Activated B cell treated with CpG ODN at 0.5 μM for 24 hours (primary cell): ENCODE results near the gene ATP10B. TPM values are rescaled to one million over a fixed set of nuclear protein-coding genes. Genes with fewer than 3 reads are reported as not detected.
"Not testable (repeated sequence)": the region's sequence is repeated elsewhere in the genome, so short reads cannot be mapped to it uniquely, and the experiment has no call there.

Experiments used
- ATAC-seq: fragments of 200-7000 bp; cut with Tn5 transposase; one replicate; pipeline ENCODE4 v1.10.0; 2021; ENCODE audit warnings: low read depth, mild to moderate bottlenecking, moderate library complexity
- CTCF ChIA-PET: fragments of 350-600 bp; sonication (Branson Sonifier 250); formaldehyde crosslinking; loops from one replicate; lab custom pipeline; 2021; ENCODE audit warnings: antibody characterized with exemption; lab: Charles Lee
- POLR2A ChIA-PET: fragments of 350-600 bp; sonication (Branson Sonifier 250); formaldehyde crosslinking; loops from one replicate; lab custom pipeline; 2021; ENCODE audit warnings: antibody characterized with exemption; lab: Charles Lee
- DNase-seq: peaks from one replicate; pipeline ENCODE4 v3.0.0; 2022
- H3K27ac Mint-ChIP-seq: one replicate; pipeline ENCODE4 v1.8.0; 2020; ENCODE audit warnings: mixed read lengths
- H3K27me3 Mint-ChIP-seq: one replicate; pipeline ENCODE4 v1.8.0; 2021; ENCODE audit warnings: mixed read lengths
- H3K36me3 Mint-ChIP-seq: one replicate; pipeline ENCODE4 v1.8.0; 2021; ENCODE audit warnings: low read depth, mixed read lengths
- H3K4me1 Mint-ChIP-seq: one replicate; pipeline ENCODE4 v1.8.0; 2021; ENCODE audit warnings: mixed read lengths
- H3K4me3 Mint-ChIP-seq: one replicate; pipeline ENCODE4 v1.8.0; 2020; ENCODE audit warnings: mild to moderate bottlenecking, mixed read lengths
- H3K9me3 Mint-ChIP-seq: one replicate; pipeline ENCODE4 v1.8.0; 2020; ENCODE audit warnings: mixed read lengths
- intact Hi-C: fragments of 100-400 bp; cut with micrococcal nuclease; formaldehyde crosslinking; loops from one replicate; pipeline ENCODE4 v1.15.1; 2024
- total RNA-seq: library from RNA; stranded (reverse); gene quantifications from 2 replicates; pipeline ENCODE4 v1.2.3, GENCODE V29; 2022
- TF ChIP-seq, protein P1 (sequence below): fragments of 200-600 bp; IDR thresholded peaks from one replicate; pipeline ENCODE4 v1.8.0; 2022; ENCODE audit warnings: antibody characterized with exemption, mild to moderate bottlenecking

Gene ATP10B
- total RNA-seq, 1 donor from 2014 or later, result not detected

- CTCF ChIA-PET, result no interaction called here
- POLR2A ChIA-PET, result no interaction called here
- H3K4me1 Mint-ChIP-seq, result peaks cover 3% of the 10 kb centered on the region
- H3K9me3 Mint-ChIP-seq, result peaks cover 6% of the 10 kb centered on the region
- ATAC-seq (no peak), DNase-seq (no peak)
- intact Hi-C loops, result no loop called here
- TF ChIP-seq, protein P1, sequence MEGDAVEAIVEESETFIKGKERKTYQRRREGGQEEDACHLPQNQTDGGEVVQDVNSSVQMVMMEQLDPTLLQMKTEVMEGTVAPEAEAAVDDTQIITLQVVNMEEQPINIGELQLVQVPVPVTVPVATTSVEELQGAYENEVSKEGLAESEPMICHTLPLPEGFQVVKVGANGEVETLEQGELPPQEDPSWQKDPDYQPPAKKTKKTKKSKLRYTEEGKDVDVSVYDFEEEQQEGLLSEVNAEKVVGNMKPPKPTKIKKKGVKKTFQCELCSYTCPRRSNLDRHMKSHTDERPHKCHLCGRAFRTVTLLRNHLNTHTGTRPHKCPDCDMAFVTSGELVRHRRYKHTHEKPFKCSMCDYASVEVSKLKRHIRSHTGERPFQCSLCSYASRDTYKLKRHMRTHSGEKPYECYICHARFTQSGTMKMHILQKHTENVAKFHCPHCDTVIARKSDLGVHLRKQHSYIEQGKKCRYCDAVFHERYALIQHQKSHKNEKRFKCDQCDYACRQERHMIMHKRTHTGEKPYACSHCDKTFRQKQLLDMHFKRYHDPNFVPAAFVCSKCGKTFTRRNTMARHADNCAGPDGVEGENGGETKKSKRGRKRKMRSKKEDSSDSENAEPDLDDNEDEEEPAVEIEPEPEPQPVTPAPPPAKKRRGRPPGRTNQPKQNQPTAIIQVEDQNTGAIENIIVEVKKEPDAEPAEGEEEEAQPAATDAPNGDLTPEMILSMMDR, result no peak
- no peak overlapping the region for H3K27ac Mint-ChIP-seq
- no peak overlapping the region for H3K4me3 Mint-ChIP-seq
- no peaks in the 10 kb centered on the region for H3K36me3 Mint-ChIP-seq
- H3K27me3 Mint-ChIP-seq, result no peaks in the 10 kb centered on the region
Measured at GRCh38 chr5:160835818-160836528, 16.0 kb downstream of the ATP10B start.

DNA sequence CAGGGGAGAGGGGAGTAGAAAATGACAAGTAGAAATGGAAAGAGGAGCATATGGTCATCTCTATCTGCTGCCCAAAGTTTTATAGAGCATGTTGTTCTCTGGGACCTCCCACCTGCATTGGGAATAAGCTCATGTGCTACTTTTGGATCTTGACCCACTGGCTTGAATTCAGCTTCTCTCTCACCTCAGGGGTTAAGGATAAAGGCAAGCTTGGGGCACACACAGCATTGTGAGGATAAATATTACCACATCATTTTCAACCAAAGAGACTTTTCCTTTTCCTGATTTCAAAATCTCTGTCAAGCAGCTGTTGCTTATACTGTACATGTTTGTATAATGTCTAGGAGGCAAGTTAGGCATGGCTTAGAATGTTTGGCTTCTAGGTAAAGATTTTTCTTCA, 16.6 kb downstream of the ATP10B start:
- no peak for ATAC-seq
- TF ChIP-seq, protein P1, result no peak

DNA sequence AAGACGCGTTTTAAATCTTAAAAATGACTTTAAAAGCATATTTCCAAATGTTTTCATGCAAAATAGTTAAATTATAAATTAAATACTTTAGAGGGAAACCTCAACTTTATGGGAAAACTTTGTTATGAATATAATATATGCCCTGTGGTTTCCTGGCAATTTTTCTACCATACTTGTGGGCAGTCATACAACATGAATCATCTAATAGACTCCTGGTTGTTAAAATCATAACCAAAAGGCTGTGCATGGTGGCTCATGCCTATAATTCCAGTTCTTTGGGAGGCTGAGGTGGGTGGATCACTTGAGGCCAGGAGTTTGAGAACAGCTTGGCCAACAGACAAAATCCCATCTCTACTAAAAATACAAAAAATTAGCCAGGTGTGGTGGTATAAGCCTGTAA, 18.2 kb downstream of the ATP10B start:
- CTCF ChIA-PET, result no interaction called here
- TF ChIP-seq, protein P1, result no peak
- Mint-ChIP-seq H3K9me3 (peaks cover 6% of the 10 kb centered on the region), H3K4me1 (peaks cover 3% of the 10 kb centered on the region), H3K27me3 (peaks cover 3% of the 10 kb centered on the region), H3K36me3 (no peaks in the 10 kb centered on the region), H3K4me3 (no peak overlapping the region), H3K27ac (no peak overlapping the region)
- no peak for DNase-seq
- intact Hi-C loops, result no loop called here
- no peak for ATAC-seq
- POLR2A ChIA-PET, result no interaction called here

More for the DNA sequence above, 16.6 kb downstream of the ATP10B start:
- intact Hi-C loops, result no loop called here
- ChIA-PET CTCF (no interaction called here), POLR2A (no interaction called here)
- DNase-seq, result no peak
- peaks cover 3% of the 10 kb centered on the region for H3K27me3 Mint-ChIP-seq
- H3K36me3 Mint-ChIP-seq, result no peaks in the 10 kb centered on the region
- H3K4me1 Mint-ChIP-seq, result peaks cover 3% of the 10 kb centered on the region
- peaks cover 6% of the 10 kb centered on the region for H3K9me3 Mint-ChIP-seq
- H3K4me3 Mint-ChIP-seq, result no peak overlapping the region
- no peak overlapping the region for H3K27ac Mint-ChIP-seq

DNA sequence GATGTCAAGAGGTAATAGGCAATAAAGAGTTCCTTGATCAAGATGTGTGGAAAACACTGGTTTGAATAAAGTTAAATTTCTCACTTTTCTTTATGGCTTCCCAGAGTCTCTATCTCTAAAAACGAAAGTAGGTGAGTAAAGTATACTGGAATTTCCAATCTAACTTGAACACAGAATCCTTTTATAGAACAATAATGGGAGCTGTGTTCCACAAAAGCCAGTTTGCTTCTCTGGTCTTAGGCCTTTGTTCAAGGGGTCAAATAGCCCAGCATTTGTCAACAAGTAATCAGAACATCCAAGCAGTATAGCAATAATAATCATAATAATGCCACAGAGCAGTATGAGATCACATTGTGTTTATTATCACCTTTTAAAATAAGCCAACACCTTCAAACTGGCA, 20.2 kb downstream of the ATP10B start:
- H3K4me1 Mint-ChIP-seq, result peaks cover 3% of the 10 kb centered on the region
- CTCF ChIA-PET, result no interaction called here
- H3K4me3 Mint-ChIP-seq, result no peak overlapping the region
- H3K27ac Mint-ChIP-seq, result no peak overlapping the region
- TF ChIP-seq, protein P1, result no peak
- no peaks in the 10 kb centered on the region for H3K36me3 Mint-ChIP-seq
- DNase-seq, result no peak
- ATAC-seq, result no peak
- H3K9me3 Mint-ChIP-seq, result peaks cover 11% of the 10 kb centered on the region
- POLR2A ChIA-PET, result no interaction called here
- peaks cover 3% of the 10 kb centered on the region for H3K27me3 Mint-ChIP-seq
- intact Hi-C loops, result no loop called here

DNA sequence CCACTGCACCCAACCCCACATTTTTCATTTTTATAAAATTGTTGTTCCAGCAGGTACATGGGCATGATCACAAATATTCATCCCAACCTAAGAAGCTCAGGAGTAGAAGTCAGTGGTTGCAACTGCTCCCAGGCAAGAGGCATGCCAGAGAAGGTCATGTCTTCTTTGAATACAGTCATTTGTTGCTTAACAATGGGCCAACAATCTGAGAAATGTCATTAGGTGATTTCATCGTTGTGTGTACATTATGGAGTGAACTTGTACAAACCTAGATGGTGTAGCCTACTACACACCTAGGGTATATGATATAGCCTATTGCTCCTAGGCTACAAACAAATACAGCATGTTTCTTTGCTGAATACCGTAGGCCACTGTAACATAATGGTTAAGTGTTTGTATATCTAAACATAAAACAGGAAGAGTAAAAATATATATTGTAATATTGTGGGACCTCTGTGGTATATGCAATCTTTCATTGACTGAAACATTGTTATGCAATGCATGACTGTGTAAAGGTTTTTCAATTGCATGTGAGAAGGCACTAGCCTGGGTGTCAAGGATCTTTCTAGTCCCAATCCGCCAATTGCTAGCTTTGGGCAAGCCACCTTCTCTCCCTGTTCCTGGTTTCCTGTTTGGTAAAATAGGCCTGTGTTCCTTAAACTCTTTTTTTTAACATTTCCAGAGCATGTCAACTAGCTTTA, 27.6 kb downstream of the ATP10B start:
- Mint-ChIP-seq H3K9me3 (peaks cover 29% of the 10 kb centered on the region), H3K27ac (no peak overlapping the region), H3K27me3 (no peaks in the 10 kb centered on the region), H3K36me3 (no peaks in the 10 kb centered on the region), H3K4me3 (no peak overlapping the region), H3K4me1 (no peaks in the 10 kb centered on the region)
- ChIA-PET POLR2A (no interaction called here), CTCF (no interaction called here)
- ATAC-seq, result no peak
- intact Hi-C loops, result no loop called here
- no peak for DNase-seq
- TF ChIP-seq, protein P1, result no peak

DNA sequence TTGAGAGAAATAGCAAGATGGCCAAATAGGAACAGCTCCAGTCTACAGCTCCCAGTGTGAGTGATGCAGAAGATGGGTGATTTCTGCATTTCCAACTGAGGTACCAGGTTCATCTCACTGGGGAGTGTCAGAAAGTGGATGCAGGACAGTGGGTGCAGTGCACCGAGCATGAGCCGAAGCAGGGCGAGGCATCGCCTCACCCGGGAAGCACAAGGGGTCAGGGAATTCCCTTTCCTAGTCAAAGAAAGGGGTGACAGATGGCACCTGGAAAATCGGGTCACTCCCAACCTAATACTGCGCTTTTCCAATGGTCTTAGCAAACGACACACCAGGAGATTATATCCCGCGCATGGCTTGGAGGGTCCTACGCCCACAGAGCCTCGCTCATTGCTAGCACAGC, 39.0 kb downstream of the ATP10B start:
- intact Hi-C loops, H3K36me3 Mint-ChIP-seq, POLR2A ChIA-PET, H3K27ac Mint-ChIP-seq, H3K4me3 Mint-ChIP-seq, H3K4me1 Mint-ChIP-seq, CTCF ChIA-PET, ATAC-seq, H3K27me3 Mint-ChIP-seq, H3K9me3 Mint-ChIP-seq, DNase-seq: not testable (repeated sequence)
